HG02852 (cell line): Measurements from ENCODE around the gene MTF2.
"Not testable (repeated sequence)": the region's sequence is repeated elsewhere in the genome, so short reads cannot be mapped to it uniquely, and the experiment has no call there.

ENCODE experiments used
- ATAC-seq: cut with Tn5 transposase; IDR thresholded peaks from one replicate; pipeline ENCODE4 v1.9.1; 2021; ENCODE audit warnings: mild to moderate bottlenecking, moderate library complexity; ENCODE audit not compliant: unreplicated experiment

MTF2 gene

GRCh38 chr1:93137604-93138292 lies 58.7 kb downstream of the MTF2 start:
- no peak for ATAC-seq

DNA sequence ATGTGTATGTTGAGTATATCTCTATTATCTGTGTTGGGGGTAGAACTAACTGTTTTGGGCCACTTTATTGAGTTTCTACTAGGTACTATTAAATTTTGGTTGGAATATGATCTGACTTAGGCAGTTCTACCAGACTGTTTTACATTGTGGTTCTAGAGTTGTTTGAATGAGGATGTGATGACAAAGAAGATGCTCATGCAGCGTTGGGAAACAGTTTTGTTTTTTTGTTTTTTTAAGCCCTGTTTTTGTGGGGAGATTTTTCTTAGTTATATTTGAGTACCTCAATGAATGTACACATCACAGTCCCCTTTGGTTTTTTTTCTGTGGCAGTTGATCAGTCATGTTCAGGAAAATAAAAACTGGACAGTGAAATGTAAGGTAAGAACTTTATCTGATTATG lies 61.0 kb downstream of the MTF2 start:
- no peak for ATAC-seq

DNA sequence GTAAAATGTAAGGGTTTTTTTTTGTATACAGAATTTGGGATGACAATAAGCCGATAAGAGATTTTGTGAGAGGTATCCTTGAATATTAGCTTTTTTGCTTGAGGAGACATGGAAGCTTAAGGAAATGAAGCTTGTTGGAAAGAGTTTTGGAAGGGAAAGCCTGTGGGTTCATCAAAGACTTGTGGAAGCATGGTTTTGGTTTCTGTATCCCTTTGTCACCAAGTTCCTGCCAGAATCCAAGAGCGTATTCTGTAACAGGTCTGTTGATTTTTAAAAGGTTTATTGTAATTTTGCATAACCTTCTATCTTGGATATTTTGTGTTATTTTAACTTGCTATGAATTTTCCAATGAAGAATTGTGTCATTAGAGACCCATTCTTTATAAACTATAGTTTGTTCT lies 63.1 kb downstream of the MTF2 start:
- no peak for ATAC-seq

GRCh38 chr1:93143136-93143535 lies 64.1 kb downstream of the MTF2 start:
- ATAC-seq, result no peak

GRCh38 chr1:93143769-93144168 lies 64.7 kb downstream of the MTF2 start:
- no peak for ATAC-seq

DNA sequence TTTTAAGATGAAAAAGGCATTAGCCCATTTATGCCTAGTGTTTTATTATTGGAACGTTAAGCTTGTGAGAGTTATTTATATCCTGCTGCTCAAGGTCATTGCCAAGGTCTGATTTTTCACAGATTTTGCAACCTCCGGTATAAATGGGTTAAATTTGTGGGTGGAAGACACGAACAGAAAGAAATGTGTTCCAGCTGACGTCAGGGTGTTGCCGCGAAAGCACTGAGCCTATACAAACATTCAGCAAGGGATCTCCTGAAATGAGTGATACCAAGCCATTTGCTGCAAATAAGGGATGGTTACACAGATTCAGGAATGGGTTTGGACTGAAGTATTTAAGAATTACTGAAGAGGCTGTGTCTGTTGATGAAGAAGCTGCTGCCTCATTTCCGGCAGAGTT lies 68.9 kb downstream of the MTF2 start:
- no peak for ATAC-seq

- no peak for ATAC-seq
Observed at GRCh38 chr1:93150729-93151128, 71.6 kb downstream of the MTF2 start.

DNA sequence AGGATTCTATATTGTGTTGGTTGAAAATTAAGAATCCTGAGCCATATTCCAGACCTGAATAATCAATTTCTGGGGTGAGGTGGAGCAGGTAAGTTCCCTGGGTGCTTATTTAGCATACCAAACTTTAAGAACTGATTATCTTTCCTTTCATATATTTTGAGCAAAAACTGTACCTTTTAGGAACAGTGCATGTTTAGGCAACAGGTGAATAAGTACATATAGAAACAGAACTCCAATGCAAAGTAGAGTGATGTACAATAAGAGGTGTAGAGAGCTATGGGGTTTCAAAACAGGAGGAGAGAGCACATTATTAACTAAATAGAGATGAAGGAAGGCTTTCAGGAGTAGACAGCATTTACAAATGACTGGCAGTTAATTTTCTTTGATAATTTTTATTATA lies 72.4 kb downstream of the MTF2 start:
- ATAC-seq, result no peak

- ATAC-seq, result no peak
Observed at GRCh38 chr1:93152835-93153234, 73.8 kb downstream of the MTF2 start.

- ATAC-seq, result no peak
Observed at GRCh38 chr1:93154898-93155297, 75.8 kb downstream of the MTF2 start.

GRCh38 chr1:93155335-93155734 lies 76.3 kb downstream of the MTF2 start:
- ATAC-seq, result no peak

DNA sequence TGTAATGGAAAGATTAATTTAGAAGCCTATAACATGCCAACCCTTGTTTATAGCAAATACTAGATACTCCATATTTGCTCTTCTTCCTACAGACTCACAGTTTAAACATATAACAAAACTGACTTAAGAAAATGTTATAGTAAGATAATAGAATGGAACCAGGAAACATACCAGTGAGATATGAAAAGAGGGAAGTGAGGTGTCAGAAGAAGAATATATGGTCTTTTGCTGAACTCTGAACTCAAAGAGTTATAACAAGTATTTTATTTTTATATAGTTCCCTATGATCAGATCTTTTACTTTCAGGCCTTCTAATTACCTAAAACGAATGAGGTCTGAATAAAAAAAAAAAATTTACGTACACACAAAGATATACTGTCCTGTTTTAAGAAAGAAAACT lies 80.3 kb downstream of the MTF2 start:
- no peak for ATAC-seq

GRCh38 chr1:93163314-93163713 lies 84.2 kb downstream of the MTF2 start:
- ATAC-seq, result not testable (repeated sequence)

- ATAC-seq, result no peak
Observed at GRCh38 chr1:93164816-93165215, 85.7 kb downstream of the MTF2 start.

GRCh38 chr1:93165895-93166294 lies 86.8 kb downstream of the MTF2 start:
- ATAC-seq, result not testable (repeated sequence)

DNA sequence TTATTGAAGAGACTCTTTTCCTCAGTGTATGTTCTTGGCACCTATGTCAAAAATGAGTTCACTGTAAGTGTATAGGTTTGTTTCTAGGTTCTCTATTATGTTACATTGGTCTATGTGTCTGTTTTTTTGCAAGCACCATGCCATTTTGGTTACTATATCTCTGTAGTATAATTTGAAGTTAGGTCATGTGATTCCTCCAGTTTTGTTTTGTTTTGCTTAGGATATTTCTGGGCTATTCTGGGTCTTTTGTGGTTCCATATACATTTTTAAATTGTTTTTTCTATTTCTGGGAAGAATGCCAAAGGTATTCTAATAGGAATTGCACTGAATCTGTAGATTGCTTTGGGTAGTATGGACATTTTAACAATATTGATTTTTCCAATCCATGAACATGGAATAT lies 87.9 kb downstream of the MTF2 start:
- no peak for ATAC-seq

DNA sequence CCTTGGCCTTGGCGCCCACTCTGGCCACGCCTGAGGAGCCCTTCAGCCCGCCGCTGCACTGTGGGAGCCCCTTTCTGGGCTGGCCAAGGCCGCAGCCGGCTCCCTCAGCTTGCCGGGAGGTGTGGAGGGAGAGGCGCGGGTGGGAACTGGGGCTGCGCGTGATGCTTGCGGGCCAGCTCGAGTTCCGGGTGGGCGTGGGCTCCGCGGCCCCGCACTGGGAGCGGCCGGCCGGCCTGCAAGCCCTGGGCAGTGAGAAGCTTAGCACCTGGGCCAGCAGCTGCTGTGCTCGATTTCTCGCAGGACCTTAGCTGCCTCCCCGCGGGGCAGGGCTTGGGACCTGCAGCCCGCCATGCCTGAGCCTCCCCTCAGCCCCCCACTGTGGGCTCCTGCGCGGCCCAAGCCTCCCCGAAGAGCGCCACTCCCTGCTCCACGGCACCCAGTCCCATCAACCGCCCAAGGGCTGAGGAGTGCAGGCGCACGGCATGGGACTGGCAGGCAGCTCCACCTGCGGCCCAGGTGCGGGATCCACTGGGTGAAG lies 91.1 kb downstream of the MTF2 start:
- not testable (repeated sequence) for ATAC-seq

GRCh38 chr1:93171549-93172034 lies 92.5 kb downstream of the MTF2 start:
- ATAC-seq, result no peak

DNA sequence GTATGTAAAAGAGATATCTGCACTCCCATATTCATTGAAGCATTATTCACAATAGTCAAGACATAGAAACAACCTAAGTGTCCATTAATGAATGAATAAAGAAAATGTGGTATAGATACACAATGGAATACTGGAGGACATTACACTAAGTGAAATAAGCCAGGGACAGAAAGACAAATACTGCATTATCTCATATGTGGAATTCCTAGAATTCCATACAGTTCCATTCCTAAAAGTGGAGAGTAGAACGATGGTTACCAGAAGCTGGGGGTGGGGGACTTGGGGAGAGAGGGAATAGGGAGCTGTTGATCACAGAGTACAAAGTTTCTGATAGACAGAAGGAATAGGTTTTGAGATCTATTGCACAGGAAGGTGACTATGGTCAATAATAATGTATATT lies 93.7 kb downstream of the MTF2 start:
- ATAC-seq, result no peak

GRCh38 chr1:93174638-93175037 lies 95.6 kb downstream of the MTF2 start:
- ATAC-seq, result not testable (repeated sequence)

GRCh38 chr1:93177991-93178390 lies 98.9 kb downstream of the MTF2 start:
- no peak for ATAC-seq

GRCh38 chr1:93178418-93178817 lies 99.3 kb downstream of the MTF2 start:
- no peak for ATAC-seq
